Mammary epithelial cell (primary cell): ENCODE data around the gene DHCR7.

Experiments used
- CTCF ChIP-seq, 2 donors: IDR thresholded peaks in 1 of 2; conservative IDR thresholded peaks in 1 of 2; 2 replicates each; pipeline ENCODE4 v1.5.1; 2011 to 2012; ENCODE audit warnings: inconsistent platforms in 2 of 2, low read length in 2 of 2, mild to moderate bottlenecking in 2 of 2, control low read depth in 1 of 2, low read depth in 1 of 2; ENCODE audit not compliant: insufficient read depth in 1 of 2; ENCODE audit errors: extremely low read depth in 1 of 2
- EZH2 ChIP-seq: IDR thresholded peaks from 2 replicates; pipeline ENCODE4 v1.6.1; 2012; ENCODE audit warnings: low read length, inconsistent platforms, borderline replicate concordance

GRCh38 chr11:71423181-71423790, 24.9 kb downstream of the DHCR7 start:
- TF ChIP-seq CTCF (conservative IDR thresholded peaks at IDR 0.05 in 1 of 2, IDR thresholded peaks at IDR 0.05 in 1 of 2; ENCODE audit: extremely low read depth in 1 of 2, insufficient read depth in 1 of 2, low read depth in 1 of 2, low read length in 2 of 2) = no peak
- TF ChIP-seq EZH2 = no peak
